Naive thymus-derived CD4-positive, alpha-beta T cell (primary cell): ENCODE data around the gene SLC25A11. TPM values are rescaled to one million over a fixed set of nuclear protein-coding genes. Genes with fewer than 3 reads are reported as not detected.

ENCODE experiments used
- ATAC-seq: fragments of 150-1000 bp; cut with Tn5 transposase; 2 replicates; pipeline ENCODE4 v1.10.0; 2021; ENCODE audit warnings: mild to moderate bottlenecking, moderate library complexity
- CTCF ChIA-PET: fragments of 350-600 bp; sonication (Branson Sonifier 250); formaldehyde crosslinking; loops from one replicate; lab custom pipeline; 2021; ENCODE audit warnings: antibody characterized with exemption; lab: Charles Lee
- POLR2A ChIA-PET: fragments of 350-600 bp; sonication (Branson Sonifier 250); formaldehyde crosslinking; loops from one replicate; lab custom pipeline; 2021; ENCODE audit warnings: antibody characterized with exemption, inconsistent platforms; lab: Charles Lee
- DNase-seq, 9 donors: peaks; one replicate each; pipeline versions ENCODE4 v3.0.0 to v3.0.0-alpha.2; 2020 to 2022; ENCODE audit warnings: mixed read lengths in 1 of 9
- H3K27ac ChIP-seq: one replicate; pipeline ENCODE4 v1.7.0; 2013; ENCODE audit warnings: mild to moderate bottlenecking, low read depth, low read length, moderate library complexity
- H3K27me3 ChIP-seq, 2 donors: one replicate each; pipeline ENCODE4 v1.7.0; 2013; ENCODE audit warnings: low read length in 2 of 2, mild to moderate bottlenecking in 2 of 2, moderate library complexity in 2 of 2; ENCODE audit not compliant: control insufficient read depth in 2 of 2, insufficient read depth in 2 of 2
- H3K36me3 ChIP-seq, 3 experiments: 1 replicate in 2 of 3; 2 replicates in 1 of 3; pipeline ENCODE4 v1.7.0; 2013; ENCODE audit warnings: low read length in 3 of 3, mild to moderate bottlenecking in 3 of 3, moderate library complexity in 1 of 3; ENCODE audit not compliant: insufficient read depth in 3 of 3, control insufficient read depth in 2 of 3
- H3K4me1 ChIP-seq, 2 donors: one replicate each; pipeline ENCODE4 v1.7.0; 2013; ENCODE audit warnings: low read length in 2 of 2, mild to moderate bottlenecking in 2 of 2, moderate library complexity in 1 of 2; ENCODE audit not compliant: control insufficient read depth in 2 of 2, insufficient read depth in 2 of 2
- H3K4me3 ChIP-seq: 2 replicates; pipeline ENCODE4 v1.7.0; 2013; ENCODE audit warnings: mild to moderate bottlenecking, low read length
- H3K9me3 ChIP-seq, 3 experiments: 1 replicate in 2 of 3; 2 replicates in 1 of 3; pipeline ENCODE4 v1.7.0; 2013; ENCODE audit warnings: low read length in 3 of 3; ENCODE audit not compliant: control insufficient read depth in 2 of 3
- H3K27ac Mint-ChIP-seq, 9 donors: one replicate each; pipeline ENCODE4 v1.8.0; 2020 to 2022; ENCODE audit warnings: mixed read lengths in 9 of 9, mild to moderate bottlenecking in 8 of 9, moderate library complexity in 5 of 9, inconsistent platforms in 2 of 9
- H3K27me3 Mint-ChIP-seq, 5 donors: one replicate each; pipeline ENCODE4 v1.8.0; 2021 to 2022; ENCODE audit warnings: mixed read lengths in 5 of 5, mild to moderate bottlenecking in 1 of 5
- H3K36me3 Mint-ChIP-seq, 5 donors: one replicate each; pipeline ENCODE4 v1.8.0; 2020 to 2022; ENCODE audit warnings: mixed read lengths in 5 of 5, mild to moderate bottlenecking in 3 of 5, inconsistent platforms in 1 of 5
- H3K4me1 Mint-ChIP-seq, 7 donors: one replicate each; pipeline ENCODE4 v1.8.0; 2020 to 2022; ENCODE audit warnings: mixed read lengths in 7 of 7, mild to moderate bottlenecking in 3 of 7, inconsistent platforms in 1 of 7
- H3K4me3 Mint-ChIP-seq, 10 donors: one replicate each; pipeline ENCODE4 v1.8.0; 2020 to 2022; ENCODE audit warnings: mild to moderate bottlenecking in 10 of 10, mixed read lengths in 10 of 10, moderate library complexity in 6 of 10, inconsistent platforms in 2 of 10
- H3K9me3 Mint-ChIP-seq, 11 donors: one replicate each; pipeline ENCODE4 v1.8.0; 2020 to 2022; ENCODE audit warnings: mixed read lengths in 11 of 11, mild to moderate bottlenecking in 4 of 11, inconsistent platforms in 1 of 11, moderate library complexity in 1 of 11
- intact Hi-C, 2 donors: fragments of 100-400 bp; cut with micrococcal nuclease; formaldehyde crosslinking; loops; one replicate each; pipeline ENCODE4 v1.15.1; 2023
- polyA plus RNA-seq, 2 donors: library from polyadenylated mRNA; unstranded; fragments of 300-500 nt; fragmentation: Illumina TruSeq; gene quantifications; one replicate each; pipeline ENCODE4 v1.2.3, GENCODE V29; 2021
- total RNA-seq, 6 experiments: library from RNA in 5 of 6; stranded (reverse) in 5 of 6; gene quantifications; 1 replicate in 5 of 6; 2 replicates in 1 of 6; pipeline ENCODE4 v1.2.3 and lab custom pipeline; 2021 to 2026

Gene SLC25A11
- total and polyA plus RNA-seq, 7 experiments from 2014 or later = 27.0 to 86.8 (median 50.2) TPM

GRCh38 chr17:4960279-4960922, 20.6 kb upstream of the SLC25A11 start:
- Histone ChIP-seq H3K36me3 (peaks cover 0 to 20% (median 6%) of the 10 kb centered on the region in 3 experiments), H3K9me3 (no peaks in the 10 kb centered on the region), H3K27me3 (no peaks in the 10 kb centered on the region), H3K27ac (no peak overlapping the region), H3K4me3 (no peak overlapping the region), H3K4me1 (peaks cover 0 to 7% of the 10 kb centered on the region in 2 donors)
- ATAC-seq (no peak), DNase-seq (no peak)
- intact Hi-C loops = no loop called here
- ChIA-PET CTCF (no interaction called here), POLR2A (interaction anchor here (1.6 kb wide), 1 partner anchor 10 kb away, joined by 4 read pairs; the partner anchor contains the start of gene ENO3)
- H3K36me3 Mint-ChIP-seq = peaks cover 4 to 25% (median 14%) of the 10 kb centered on the region in 5 donors
- no peak overlapping the region for H3K4me3 Mint-ChIP-seq
- no peaks in the 10 kb centered on the region for H3K27me3 Mint-ChIP-seq
- no peaks in the 10 kb centered on the region for H3K9me3 Mint-ChIP-seq
- peak overlapping the region in 1 of 9 donors; percentile 15 for H3K27ac Mint-ChIP-seq
- peaks cover 0 to 24% (median 15%) of the 10 kb centered on the region in 7 donors for H3K4me1 Mint-ChIP-seq

DNA sequence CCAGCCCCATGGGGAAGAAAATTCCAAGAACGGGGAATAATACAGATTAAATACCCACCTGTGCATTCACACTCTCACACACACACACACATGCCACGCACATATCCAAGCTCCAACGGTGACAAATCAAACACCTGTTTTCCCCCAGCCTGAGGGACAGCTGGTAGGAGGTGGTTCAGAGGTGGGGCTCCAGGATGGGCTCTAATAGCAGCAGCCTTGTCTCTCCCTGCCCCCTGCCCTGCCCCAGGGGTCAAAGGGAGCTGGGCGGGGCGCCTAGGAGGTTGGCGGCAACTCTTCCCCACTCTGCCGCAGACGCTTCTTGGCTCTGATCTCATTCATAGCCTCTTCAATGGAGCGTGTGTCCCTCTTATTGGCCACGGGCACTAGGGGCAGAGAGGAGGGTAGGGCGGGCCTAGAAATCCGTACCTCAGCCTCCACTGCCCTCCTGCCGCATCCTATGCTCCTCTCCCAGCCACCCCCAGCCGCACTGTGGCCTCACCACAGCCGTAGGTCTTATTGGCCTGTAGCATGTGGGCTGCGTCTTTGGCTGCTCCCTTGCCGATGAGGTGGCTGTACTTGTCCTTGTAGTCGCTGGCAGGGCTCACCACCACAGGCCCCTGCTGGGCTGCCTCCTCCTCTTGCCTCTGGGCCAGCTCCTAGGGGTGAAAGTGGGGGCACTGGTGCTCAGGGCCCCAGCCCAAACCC, 19.6 kb upstream of the SLC25A11 start:
- intact Hi-C loops = no loop called here
- H3K4me1 Mint-ChIP-seq = peaks cover 0 to 17% (median 11%) of the 10 kb centered on the region in 7 donors
- no peak overlapping the region for H3K4me3 Mint-ChIP-seq
- Histone ChIP-seq H3K36me3 (peaks cover 0 to 20% (median 6%) of the 10 kb centered on the region in 3 experiments), H3K4me1 (peaks cover 0 to 7% of the 10 kb centered on the region in 2 donors), H3K9me3 (no peaks in the 10 kb centered on the region), H3K27me3 (no peaks in the 10 kb centered on the region), H3K27ac (no peak overlapping the region), H3K4me3 (no peak overlapping the region)
- ATAC-seq (no peak), DNase-seq (no peak)
- H3K27ac Mint-ChIP-seq = peak overlapping the region in 1 of 9 donors; percentile 54
- H3K36me3 Mint-ChIP-seq = peaks cover 0 to 21% (median 11%) of the 10 kb centered on the region in 5 donors
- no peaks in the 10 kb centered on the region for H3K27me3 Mint-ChIP-seq
- ChIA-PET POLR2A (interaction anchor here (1.1 to 1.6 kb wide), 2 partner anchors 9 to 19 kb away, joined by 3 to 4 read pairs; partner anchors contain the start of genes ENO3, RNF167 and SLC25A11), CTCF (no interaction called here)
- no peaks in the 10 kb centered on the region for H3K9me3 Mint-ChIP-seq

DNA sequence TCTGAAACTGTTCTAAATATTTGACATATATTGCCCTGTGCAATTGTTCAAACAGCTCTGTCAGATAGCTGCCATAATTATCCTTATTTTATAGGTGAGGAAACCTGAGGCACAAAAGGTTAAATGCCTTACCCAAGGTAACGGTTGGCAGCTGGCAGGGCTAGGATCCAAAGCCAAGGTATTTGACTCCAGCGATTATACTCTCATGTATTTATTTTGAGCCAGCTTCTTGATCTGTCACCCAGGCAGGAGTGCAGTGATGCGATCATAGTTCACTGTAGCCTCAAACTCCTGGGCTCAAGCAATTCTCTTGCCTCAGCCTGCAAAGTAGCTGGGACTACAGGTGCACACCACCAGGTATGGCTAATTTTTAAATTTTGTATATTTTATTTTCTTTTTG, 18.3 kb upstream of the SLC25A11 start:
- Mint-ChIP-seq H3K27ac (no peak overlapping the region), H3K4me1 (peaks cover 0 to 17% (median 15%) of the 10 kb centered on the region in 7 donors), H3K9me3 (no peaks in the 10 kb centered on the region), H3K27me3 (no peaks in the 10 kb centered on the region), H3K36me3 (peaks cover 0 to 21% (median 9%) of the 10 kb centered on the region in 5 donors), H3K4me3 (no peak overlapping the region)
- ChIA-PET CTCF (interaction anchor here (1.2 to 1.6 kb wide), 2 partner anchors 9 to 104 kb away, joined by 4 read pairs; partner anchors contain the start of gene SPAG7), POLR2A (interaction anchor here (1.1 to 2.6 kb wide), 4 partner anchors 9 to 50 kb away, joined by 3 to 12 read pairs (median 6); partner anchors contain the start of genes RNF167, SLC25A11 and SPAG7)
- ATAC-seq = no peak
- H3K27ac ChIP-seq = no peak overlapping the region
- no peak overlapping the region for H3K4me3 ChIP-seq
- H3K27me3 ChIP-seq = no peaks in the 10 kb centered on the region
- intact Hi-C loops = no loop called here
- H3K4me1 ChIP-seq = peaks cover 0 to 7% of the 10 kb centered on the region in 2 donors
- H3K9me3 ChIP-seq = no peaks in the 10 kb centered on the region
- H3K36me3 ChIP-seq = peaks cover 0 to 20% (median 6%) of the 10 kb centered on the region in 3 experiments
- DNase-seq = no peak

DNA sequence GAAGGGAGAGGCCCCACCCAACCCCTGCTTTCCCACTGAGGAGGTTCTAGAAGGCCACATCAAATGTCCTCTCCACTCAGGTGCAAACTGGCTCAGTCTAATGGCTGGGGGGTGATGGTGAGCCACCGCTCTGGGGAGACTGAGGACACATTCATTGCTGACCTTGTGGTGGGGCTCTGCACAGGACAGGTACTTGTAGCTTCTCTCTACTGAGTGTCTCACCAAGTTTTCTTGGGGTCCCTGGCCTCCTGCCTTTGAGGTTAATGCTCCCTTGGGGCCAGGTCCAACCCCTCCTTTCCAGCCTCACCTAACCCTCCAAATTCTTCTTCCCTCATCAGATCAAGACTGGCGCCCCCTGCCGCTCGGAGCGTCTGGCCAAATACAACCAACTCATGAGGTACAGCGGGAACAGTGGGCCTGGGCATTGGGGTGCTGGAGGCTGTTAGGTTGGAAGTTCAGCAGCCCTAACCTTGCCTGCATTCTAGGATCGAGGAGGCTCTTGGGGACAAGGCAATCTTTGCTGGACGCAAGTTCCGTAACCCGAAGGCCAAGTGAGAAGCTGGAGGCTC, 16.7 kb upstream of the SLC25A11 start:
- H3K27ac Mint-ChIP-seq = peak overlapping the region in 1 of 9 donors; percentile 67
- no peak for ATAC-seq

GRCh38 chr17:4955091-4955490, 15.2 kb upstream of the SLC25A11 start:
- Mint-ChIP-seq H3K27ac (no peak overlapping the region), H3K36me3 (peaks cover 0 to 14% (median 2%) of the 10 kb centered on the region in 5 donors), H3K9me3 (no peaks in the 10 kb centered on the region), H3K4me1 (peaks cover 12 to 34% (median 24%) of the 10 kb centered on the region in 7 donors), H3K27me3 (no peaks in the 10 kb centered on the region), H3K4me3 (no peak overlapping the region)
- DNase-seq (no peak), ATAC-seq (no peak)
- ChIA-PET POLR2A (interaction anchor here (0.6 to 8.7 kb wide), 2 partner anchors 11 to 16 kb away, joined by 3 to 120 read pairs; partner anchors contain the start of genes RNF167 and SLC25A11), CTCF (interaction anchor here (0.5 to 2.2 kb wide), 5 partner anchors 8 to 78 kb away, joined by 3 to 6 read pairs (median 5); partner anchors contain the start of genes RNF167, SLC25A11 and SPAG7)
- H3K27ac ChIP-seq = no peak overlapping the region
- H3K36me3 ChIP-seq = peaks cover 0 to 11% (median 6%) of the 10 kb centered on the region in 3 experiments
- intact Hi-C loops = no loop called here
- no peaks in the 10 kb centered on the region for H3K27me3 ChIP-seq
- H3K4me1 ChIP-seq = peaks cover 7% of the 10 kb centered on the region in 2 donors
- H3K9me3 ChIP-seq = no peaks in the 10 kb centered on the region
- no peak overlapping the region for H3K4me3 ChIP-seq

More for the DNA sequence above, 16.7 kb upstream of the SLC25A11 start:
- Histone ChIP-seq H3K4me3 (no peak overlapping the region), H3K36me3 (peaks cover 0 to 20% (median 6%) of the 10 kb centered on the region in 3 experiments), H3K27me3 (no peaks in the 10 kb centered on the region), H3K9me3 (no peaks in the 10 kb centered on the region), H3K4me1 (peaks cover 0 to 7% of the 10 kb centered on the region in 2 donors), H3K27ac (no peak overlapping the region)
- no peaks in the 10 kb centered on the region for H3K27me3 Mint-ChIP-seq
- no peaks in the 10 kb centered on the region for H3K9me3 Mint-ChIP-seq
- peak in 3 of 9 donors; percentile 9 to 47 (median 36) for DNase-seq
- H3K4me1 Mint-ChIP-seq = peaks cover 0 to 20% (median 13%) of the 10 kb centered on the region in 7 donors
- no peak overlapping the region for H3K4me3 Mint-ChIP-seq
- intact Hi-C loops = loop anchor here in 1 of 2 donors (1.0 kb wide), 1 partner anchor 47 kb away; no protein-coding TSS in a partner anchor
- ChIA-PET CTCF (interaction anchor here (1.1 to 2.2 kb wide), 3 partner anchors 9 to 48 kb away, joined by 4 to 5 read pairs (median 5); partner anchors contain the start of genes RNF167 and SLC25A11), POLR2A (interaction anchor here (1.9 to 2.6 kb wide), 2 partner anchors 11 to 17 kb away, joined by 7 to 12 read pairs; partner anchors contain the start of genes RNF167, SLC25A11 and SPAG7)
- H3K36me3 Mint-ChIP-seq = peaks cover 0 to 21% (median 8%) of the 10 kb centered on the region in 5 donors
